ENCODE data around the gene ERBIN.
"Not testable (repeated sequence)": the region's sequence is repeated elsewhere in the genome, so short reads cannot be mapped to it uniquely, and the experiment has no call there.

ERBIN gene

GRCh38 chr5:65943771-65944170 is 17.4 kb downstream of the ERBIN start:
- no peak overlapping the region for H3K4me3 ChIP-seq (ENCODE audit: low read depth, low read length)
- TF ChIP-seq, protein P1, sequence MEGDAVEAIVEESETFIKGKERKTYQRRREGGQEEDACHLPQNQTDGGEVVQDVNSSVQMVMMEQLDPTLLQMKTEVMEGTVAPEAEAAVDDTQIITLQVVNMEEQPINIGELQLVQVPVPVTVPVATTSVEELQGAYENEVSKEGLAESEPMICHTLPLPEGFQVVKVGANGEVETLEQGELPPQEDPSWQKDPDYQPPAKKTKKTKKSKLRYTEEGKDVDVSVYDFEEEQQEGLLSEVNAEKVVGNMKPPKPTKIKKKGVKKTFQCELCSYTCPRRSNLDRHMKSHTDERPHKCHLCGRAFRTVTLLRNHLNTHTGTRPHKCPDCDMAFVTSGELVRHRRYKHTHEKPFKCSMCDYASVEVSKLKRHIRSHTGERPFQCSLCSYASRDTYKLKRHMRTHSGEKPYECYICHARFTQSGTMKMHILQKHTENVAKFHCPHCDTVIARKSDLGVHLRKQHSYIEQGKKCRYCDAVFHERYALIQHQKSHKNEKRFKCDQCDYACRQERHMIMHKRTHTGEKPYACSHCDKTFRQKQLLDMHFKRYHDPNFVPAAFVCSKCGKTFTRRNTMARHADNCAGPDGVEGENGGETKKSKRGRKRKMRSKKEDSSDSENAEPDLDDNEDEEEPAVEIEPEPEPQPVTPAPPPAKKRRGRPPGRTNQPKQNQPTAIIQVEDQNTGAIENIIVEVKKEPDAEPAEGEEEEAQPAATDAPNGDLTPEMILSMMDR (IDR thresholded peaks at IDR 0.05; ENCODE audit: borderline replicate concordance, insufficient read depth, low read depth, low read length): no peak

- TF ChIP-seq, protein P1 (IDR thresholded peaks at IDR 0.05; ENCODE audit: borderline replicate concordance, insufficient read depth, low read depth, low read length): no peak
Measured at GRCh38 chr5:65946198-65946745, 19.9 kb downstream of the ERBIN start.

DNA sequence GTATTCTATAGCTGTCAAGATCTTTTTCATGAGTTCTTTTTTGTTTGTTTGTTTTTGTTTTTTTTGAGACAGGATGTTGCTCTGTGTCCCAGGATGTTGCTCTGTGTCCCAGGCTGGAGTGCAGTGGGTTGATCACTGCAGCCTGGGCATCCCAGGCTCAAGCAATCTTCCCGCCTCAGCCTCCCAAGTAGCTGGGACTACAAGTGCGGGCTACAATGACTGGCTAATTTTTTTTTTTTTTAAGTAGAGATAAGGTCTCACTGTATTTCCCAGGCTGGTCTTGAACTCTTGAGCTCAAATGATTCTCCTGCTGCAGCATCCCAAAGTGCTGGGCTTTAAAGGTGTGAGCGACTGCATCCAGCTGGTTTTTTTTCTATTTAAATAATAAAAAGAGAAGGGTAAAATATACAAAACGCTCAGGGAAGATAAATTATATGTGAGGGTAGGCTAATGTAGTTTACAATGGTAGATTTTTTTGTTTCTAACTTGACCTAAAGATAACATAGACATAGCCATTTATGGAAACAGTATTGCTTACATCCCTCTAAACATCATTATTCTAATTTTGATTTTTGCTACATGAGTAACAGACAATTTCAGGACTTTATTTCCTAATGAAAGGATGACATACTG is 21.9 kb downstream of the ERBIN start:
- H3K4me3 ChIP-seq (ENCODE audit: low read depth, low read length): no peak overlapping the region
- TF ChIP-seq, protein P1 (IDR thresholded peaks at IDR 0.05; ENCODE audit: borderline replicate concordance, insufficient read depth, low read depth, low read length): no peak

More at GRCh38 chr5:65946198-65946745, 19.9 kb downstream of the ERBIN start:
- H3K4me3 ChIP-seq (ENCODE audit: low read depth, low read length): no peak overlapping the region

- TF ChIP-seq, protein P1 (IDR thresholded peaks at IDR 0.05; ENCODE audit: borderline replicate concordance, insufficient read depth, low read depth, low read length): no peak
- H3K4me3 ChIP-seq (ENCODE audit: low read depth, low read length): no peak overlapping the region
Measured at GRCh38 chr5:65951330-65951729, 25.0 kb downstream of the ERBIN start.

GRCh38 chr5:65952259-65952658 is 25.9 kb downstream of the ERBIN start:
- TF ChIP-seq, protein P1 (IDR thresholded peaks at IDR 0.05; ENCODE audit: borderline replicate concordance, insufficient read depth, low read depth, low read length): no peak
- H3K4me3 ChIP-seq (ENCODE audit: low read depth, low read length): no peak overlapping the region

- H3K4me3 ChIP-seq (ENCODE audit: low read depth, low read length): no peak overlapping the region
- TF ChIP-seq, protein P1 (IDR thresholded peaks at IDR 0.05; ENCODE audit: borderline replicate concordance, insufficient read depth, low read depth, low read length): no peak
Measured at GRCh38 chr5:65954200-65954599, 27.8 kb downstream of the ERBIN start.

DNA sequence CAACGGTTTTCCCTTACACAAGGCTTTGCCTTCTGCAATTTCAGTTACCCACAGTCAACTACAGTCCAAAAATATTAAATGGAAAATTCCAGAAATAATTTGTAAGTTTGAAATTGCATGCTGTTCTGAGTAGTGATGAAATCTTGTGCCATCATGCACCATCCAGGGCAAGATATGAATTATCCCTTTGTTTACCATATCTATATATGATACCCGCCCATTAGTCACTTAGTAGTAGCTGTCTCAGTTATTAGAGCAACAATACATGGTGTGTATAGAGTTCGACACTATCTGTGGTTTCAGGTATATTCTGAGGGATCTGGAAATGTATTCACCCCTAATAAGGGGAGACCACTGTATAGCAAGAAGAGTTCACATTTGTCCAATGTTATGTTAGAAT is 29.4 kb downstream of the ERBIN start:
- TF ChIP-seq, protein P1 (IDR thresholded peaks at IDR 0.05; ENCODE audit: borderline replicate concordance, insufficient read depth, low read depth, low read length): no peak
- H3K4me3 ChIP-seq (ENCODE audit: low read depth, low read length): no peak overlapping the region

DNA sequence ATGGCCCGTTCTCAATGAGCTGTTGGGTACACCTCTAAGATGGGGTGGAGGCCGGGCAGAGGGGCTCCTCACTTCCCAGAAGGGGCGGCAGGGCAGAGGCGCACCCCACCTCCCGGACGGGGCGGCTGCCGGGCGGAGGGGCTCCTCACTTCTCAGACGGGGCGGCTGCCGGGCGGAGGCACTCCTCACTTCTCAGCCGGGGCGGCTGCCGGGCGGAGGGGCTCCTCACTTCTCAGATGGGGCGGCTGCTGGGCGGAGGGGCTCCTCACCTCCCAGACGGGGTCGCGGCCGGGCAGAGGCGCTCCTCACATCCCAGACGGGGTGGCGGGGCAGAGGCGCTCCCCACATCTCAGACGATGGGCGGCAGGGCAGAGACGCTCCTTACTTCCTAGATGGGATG is 31.3 kb downstream of the ERBIN start:
- not testable (repeated sequence) for H3K4me3 ChIP-seq (ENCODE audit: low read depth, low read length)

Measured in GM12875 (cell line).